ENCODE measurements around the gene PSAT1.

PSAT1 gene

GRCh38 chr9:78296893-78297671 lies at the start of gene PSAT1:
TSS of gene PSAT1 (plus strand) at chr9:78297125. CDS start at chr9:78297211, 86 bp downstream.
- no peak for TF ChIP-seq GATA2 (IDR thresholded peaks at IDR 0.05; ENCODE audit: low read depth, low read length)

- no peak for TF ChIP-seq GATA2 (IDR thresholded peaks at IDR 0.05; ENCODE audit: low read depth, low read length)
- no peak for TF ChIP-seq GATA3 (IDR thresholded peaks at IDR 0.05; ENCODE audit: low read depth, low read length)
Observed at GRCh38 chr9:78248635-78249034, 48.3 kb upstream of the PSAT1 start.

DNA sequence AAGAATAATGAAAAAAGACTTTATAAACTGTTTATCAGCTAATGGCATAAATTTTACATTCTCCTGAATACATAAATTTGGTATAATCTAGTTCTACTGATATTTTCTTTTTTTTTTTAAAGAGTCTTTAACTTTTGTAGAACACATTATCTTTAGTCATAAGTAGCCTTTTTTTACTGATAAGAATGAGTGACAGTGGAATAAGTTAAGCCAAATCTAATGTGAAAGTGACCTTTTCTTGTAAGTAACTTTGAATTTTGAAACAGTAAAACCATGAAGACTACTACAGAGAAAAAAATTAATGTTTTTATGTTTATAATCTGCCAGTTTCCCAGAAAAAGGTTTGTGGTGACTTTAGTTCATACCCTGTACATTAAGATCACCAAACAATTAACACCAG lies 47.4 kb upstream of the PSAT1 start:
- TF ChIP-seq GATA3 (IDR thresholded peaks at IDR 0.05; ENCODE audit: low read depth, low read length), result no peak

- TF ChIP-seq GATA3 (IDR thresholded peaks at IDR 0.05; ENCODE audit: low read depth, low read length), result no peak
- TF ChIP-seq GATA2 (IDR thresholded peaks at IDR 0.05; ENCODE audit: low read depth, low read length), result no peak
Observed at GRCh38 chr9:78252616-78253015, 44.3 kb upstream of the PSAT1 start.

- no peak for TF ChIP-seq GATA2 (IDR thresholded peaks at IDR 0.05; ENCODE audit: low read depth, low read length)
- no peak for TF ChIP-seq GATA3 (IDR thresholded peaks at IDR 0.05; ENCODE audit: low read depth, low read length)
Observed at GRCh38 chr9:78253285-78253684, 43.6 kb upstream of the PSAT1 start.

DNA sequence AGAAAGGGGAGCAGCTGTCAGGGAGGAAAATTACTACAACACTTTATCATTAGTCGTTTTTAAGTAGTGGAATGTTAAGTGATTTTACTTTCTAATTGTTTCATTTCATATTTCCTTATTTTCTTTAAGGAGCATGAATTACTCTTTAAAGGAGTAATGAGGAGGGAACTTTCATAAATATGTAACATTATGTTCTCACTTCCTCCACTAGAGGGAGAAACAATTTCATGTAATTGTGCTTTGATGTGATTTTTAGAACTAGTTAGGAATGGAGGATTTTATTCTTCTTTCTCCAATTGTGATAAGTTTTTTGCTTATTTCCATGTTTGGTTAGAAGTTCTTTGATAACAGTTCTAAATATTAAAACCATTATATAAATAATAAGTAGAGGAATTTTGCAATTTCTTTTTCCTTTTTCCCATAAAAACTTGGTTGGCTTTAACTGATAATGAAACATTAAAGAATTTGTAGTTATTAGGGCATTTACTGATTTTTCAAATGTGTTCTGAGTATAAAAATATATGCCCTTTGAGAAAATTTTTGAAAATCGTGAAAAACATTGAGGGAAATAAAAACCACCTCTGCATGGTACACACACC lies 35.4 kb upstream of the PSAT1 start:
- TF ChIP-seq GATA3 (IDR thresholded peaks at IDR 0.05; ENCODE audit: low read depth, low read length) (no peak), GATA2 (IDR thresholded peaks at IDR 0.05; ENCODE audit: low read depth, low read length) (no peak)

GRCh38 chr9:78262655-78263054 lies 34.3 kb upstream of the PSAT1 start:
- TF ChIP-seq GATA2 (IDR thresholded peaks at IDR 0.05; ENCODE audit: low read depth, low read length), result no peak
- TF ChIP-seq GATA3 (IDR thresholded peaks at IDR 0.05; ENCODE audit: low read depth, low read length), result no peak

GRCh38 chr9:78267889-78268288 lies 29.0 kb upstream of the PSAT1 start:
- TF ChIP-seq GATA2 (IDR thresholded peaks at IDR 0.05; ENCODE audit: low read depth, low read length) (no peak), GATA3 (IDR thresholded peaks at IDR 0.05; ENCODE audit: low read depth, low read length) (no peak)

DNA sequence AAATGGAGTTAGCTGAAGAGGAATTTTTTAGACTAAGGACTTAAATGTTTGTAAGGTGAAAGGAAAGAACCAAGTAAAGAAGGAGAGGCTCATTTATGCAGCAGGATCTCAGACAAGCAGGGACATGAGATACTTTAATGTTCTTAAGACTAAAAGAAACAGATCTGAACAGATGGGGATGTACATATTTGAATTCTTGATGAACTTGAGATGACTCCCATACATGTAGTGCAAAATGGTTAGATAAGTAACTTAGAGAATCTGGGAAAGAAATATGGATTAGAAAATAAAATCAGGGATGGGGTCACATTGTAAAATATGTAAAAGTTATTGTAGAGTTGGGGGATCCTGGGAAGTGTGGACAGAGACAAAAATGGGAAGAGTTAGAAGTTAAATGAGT lies 27.1 kb upstream of the PSAT1 start:
- TF ChIP-seq GATA3 (IDR thresholded peaks at IDR 0.05; ENCODE audit: low read depth, low read length) (no peak), GATA2 (IDR thresholded peaks at IDR 0.05; ENCODE audit: low read depth, low read length) (no peak)

DNA sequence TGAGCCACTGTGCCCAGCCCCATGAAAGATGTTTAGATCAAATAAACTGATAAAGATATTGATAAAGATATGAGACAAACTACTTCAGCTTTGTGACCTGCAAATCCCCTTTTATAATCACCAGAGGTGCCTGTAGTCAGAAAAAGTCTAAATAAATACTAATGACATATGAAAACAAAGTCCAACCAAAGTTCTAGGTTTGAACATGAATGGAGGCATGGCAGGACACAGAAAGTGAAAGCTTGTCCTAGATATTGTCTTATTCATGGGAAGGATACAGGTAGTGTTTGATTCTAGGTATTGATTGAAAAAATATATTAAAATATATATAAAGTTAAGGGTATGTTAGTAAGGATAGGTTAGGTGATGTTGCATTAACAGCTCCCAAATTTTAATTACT lies 24.6 kb upstream of the PSAT1 start:
- TF ChIP-seq GATA3 (IDR thresholded peaks at IDR 0.05; ENCODE audit: low read depth, low read length) (no peak), GATA2 (IDR thresholded peaks at IDR 0.05; ENCODE audit: low read depth, low read length) (no peak)

DNA sequence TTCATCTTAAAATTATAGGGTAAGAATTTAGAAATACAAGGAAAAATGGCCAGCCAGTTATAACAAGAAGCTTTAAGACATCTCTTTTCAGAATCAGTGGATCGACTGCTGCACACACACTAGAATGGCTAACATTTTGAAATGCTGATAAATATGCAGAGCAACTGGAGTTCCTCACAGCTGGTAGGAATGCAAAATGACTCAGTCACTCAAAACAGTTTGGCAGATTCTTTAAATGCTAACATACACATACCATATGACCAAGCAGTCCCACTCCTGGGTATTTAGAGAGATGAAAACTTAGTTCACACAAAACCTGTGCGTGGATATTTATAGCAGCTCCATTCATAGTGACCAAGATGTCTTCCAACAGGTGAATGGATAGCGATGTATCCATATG lies 23.2 kb upstream of the PSAT1 start:
- no peak for TF ChIP-seq GATA2 (IDR thresholded peaks at IDR 0.05; ENCODE audit: low read depth, low read length)
- no peak for TF ChIP-seq GATA3 (IDR thresholded peaks at IDR 0.05; ENCODE audit: low read depth, low read length)

GRCh38 chr9:78278177-78278777 lies 18.6 kb upstream of the PSAT1 start:
- TF ChIP-seq GATA3 (IDR thresholded peaks at IDR 0.05; ENCODE audit: low read depth, low read length) (no peak), GATA2 (IDR thresholded peaks at IDR 0.05; ENCODE audit: low read depth, low read length) (no peak)

GRCh38 chr9:78278801-78279200 lies 18.1 kb upstream of the PSAT1 start:
- no peak for TF ChIP-seq GATA3 (IDR thresholded peaks at IDR 0.05; ENCODE audit: low read depth, low read length)
- no peak for TF ChIP-seq GATA2 (IDR thresholded peaks at IDR 0.05; ENCODE audit: low read depth, low read length)

- no peak for TF ChIP-seq GATA3 (IDR thresholded peaks at IDR 0.05; ENCODE audit: low read depth, low read length)
- no peak for TF ChIP-seq GATA2 (IDR thresholded peaks at IDR 0.05; ENCODE audit: low read depth, low read length)
Observed at GRCh38 chr9:78280982-78281668, 15.8 kb upstream of the PSAT1 start.
